Measurements from ENCODE around the gene KRTAP2-2.

GRCh38 chr17:41013181-41013580, 41.8 kb downstream of the KRTAP2-2 start:
- TF ChIP-seq POLR2A (IDR thresholded peaks at IDR 0.05; ENCODE audit: low read length) (no peak), GATA1 (IDR thresholded peaks at IDR 0.05; ENCODE audit: low read depth, low read length) (no peak)
